ENCODE data around the gene FHIT.

GRCh38 chr3:60095930-60096329, 1155.3 kb downstream of the FHIT start:
- TF ChIP-seq POLR2A (IDR thresholded peaks at IDR 0.05) (no peak), EP300 (IDR thresholded peaks at IDR 0.05) (no peak), POLR2AphosphoS5 (IDR thresholded peaks at IDR 0.05) (no peak)
- TF ChIP-seq, protein P1, sequence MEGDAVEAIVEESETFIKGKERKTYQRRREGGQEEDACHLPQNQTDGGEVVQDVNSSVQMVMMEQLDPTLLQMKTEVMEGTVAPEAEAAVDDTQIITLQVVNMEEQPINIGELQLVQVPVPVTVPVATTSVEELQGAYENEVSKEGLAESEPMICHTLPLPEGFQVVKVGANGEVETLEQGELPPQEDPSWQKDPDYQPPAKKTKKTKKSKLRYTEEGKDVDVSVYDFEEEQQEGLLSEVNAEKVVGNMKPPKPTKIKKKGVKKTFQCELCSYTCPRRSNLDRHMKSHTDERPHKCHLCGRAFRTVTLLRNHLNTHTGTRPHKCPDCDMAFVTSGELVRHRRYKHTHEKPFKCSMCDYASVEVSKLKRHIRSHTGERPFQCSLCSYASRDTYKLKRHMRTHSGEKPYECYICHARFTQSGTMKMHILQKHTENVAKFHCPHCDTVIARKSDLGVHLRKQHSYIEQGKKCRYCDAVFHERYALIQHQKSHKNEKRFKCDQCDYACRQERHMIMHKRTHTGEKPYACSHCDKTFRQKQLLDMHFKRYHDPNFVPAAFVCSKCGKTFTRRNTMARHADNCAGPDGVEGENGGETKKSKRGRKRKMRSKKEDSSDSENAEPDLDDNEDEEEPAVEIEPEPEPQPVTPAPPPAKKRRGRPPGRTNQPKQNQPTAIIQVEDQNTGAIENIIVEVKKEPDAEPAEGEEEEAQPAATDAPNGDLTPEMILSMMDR (IDR thresholded peaks at IDR 0.05) = no peak

Data from suprapubic skin (tissue), 4 donors.